GM19463 (cell line): ENCODE data around the gene SEL1L2.
A peak's percentile ranks its signal among the peaks of the same experiment; 100 is the strongest.

ENCODE experiments used
- ATAC-seq: cut with Tn5 transposase; IDR thresholded peaks from one replicate; pipeline ENCODE4 v1.9.1; 2021; ENCODE audit warnings: mild to moderate bottlenecking, moderate library complexity; ENCODE audit not compliant: unreplicated experiment

The SEL1L2 gene

DNA sequence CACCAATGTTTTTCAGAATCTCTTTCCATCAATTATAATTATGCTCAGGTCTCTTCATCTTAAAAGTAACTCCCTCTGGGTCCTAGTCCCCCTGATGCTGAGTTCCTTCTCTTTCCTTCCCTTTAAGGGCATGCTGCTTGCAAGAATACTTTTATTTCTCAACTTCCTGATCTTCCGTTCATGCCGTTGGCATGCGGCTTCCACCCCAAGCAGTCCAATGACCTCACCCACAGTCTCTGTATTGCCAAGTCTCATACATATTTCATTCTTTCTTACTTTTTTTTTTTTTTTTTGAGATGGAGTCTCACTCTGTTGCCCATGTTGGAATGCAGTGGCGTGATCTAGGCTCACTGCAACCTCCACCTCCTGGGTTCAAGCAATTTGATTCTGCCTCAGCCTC is 122.1 kb downstream of the SEL1L2 start:
- no peak for ATAC-seq

DNA sequence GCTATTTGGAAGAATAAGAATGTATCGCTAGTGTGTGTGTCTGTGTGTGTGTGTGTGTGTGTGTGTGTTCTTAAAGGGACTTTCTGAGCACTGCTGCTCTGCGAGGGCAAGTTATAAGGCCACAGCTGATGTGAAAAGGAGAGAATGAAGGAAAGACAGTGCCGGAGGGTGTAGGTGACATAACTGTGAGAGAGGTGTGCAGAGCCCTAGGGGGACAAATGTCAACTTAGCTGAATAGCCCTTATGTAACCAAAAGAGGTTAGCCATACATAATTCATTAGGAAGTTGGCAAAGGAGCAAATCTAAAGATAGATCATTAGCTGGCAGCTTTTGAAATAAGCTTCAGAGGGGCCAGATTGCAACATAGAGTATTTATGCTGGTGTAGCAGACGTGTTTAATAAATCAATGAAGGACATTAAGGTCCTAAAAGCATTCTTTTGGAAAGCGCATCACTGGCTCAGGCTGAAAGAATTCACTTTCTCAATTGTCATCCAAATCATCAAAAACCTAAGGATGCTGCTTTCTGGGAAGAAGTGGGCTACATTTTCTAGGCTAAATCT is 124.5 kb downstream of the SEL1L2 start:
- no peak for ATAC-seq

DNA sequence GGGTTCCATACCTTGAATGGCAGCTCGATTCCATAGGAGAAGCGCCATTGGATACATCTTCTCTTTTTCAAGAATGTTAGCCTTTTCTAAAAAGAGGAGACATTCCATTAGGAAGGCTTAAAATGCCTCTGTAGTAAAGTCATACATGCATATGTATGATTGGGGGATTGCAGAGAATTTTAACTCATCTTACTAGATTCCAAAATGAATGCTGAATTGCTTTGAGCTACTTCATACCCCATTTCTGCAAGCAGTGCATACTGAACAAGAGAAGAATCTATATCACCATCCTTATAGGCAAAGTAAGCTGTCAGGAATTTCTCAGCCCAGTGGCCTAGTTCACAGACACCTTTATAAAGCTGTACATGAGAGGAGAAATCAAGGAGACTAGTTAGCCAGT is 125.3 kb downstream of the SEL1L2 start:
- ATAC-seq, result no peak

DNA sequence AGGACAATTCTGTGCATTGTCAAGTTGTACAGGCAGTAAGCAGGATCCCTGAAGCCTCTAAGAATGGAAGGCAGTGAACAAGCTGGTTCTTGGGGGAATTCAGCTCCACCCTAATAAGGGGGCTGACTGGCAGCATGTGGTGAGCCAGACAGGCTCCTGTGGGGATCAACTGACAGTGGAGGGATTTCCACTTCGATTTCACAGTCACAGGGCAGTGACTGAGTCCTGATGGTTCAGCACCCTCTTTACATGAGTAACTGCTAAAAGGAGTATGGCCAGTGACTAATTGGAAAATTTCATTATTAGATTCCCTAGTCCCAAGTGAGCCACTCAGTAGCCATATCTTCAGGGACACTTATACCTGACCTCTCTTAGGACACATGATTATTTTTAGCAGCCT is 127.2 kb downstream of the SEL1L2 start:
- no peak for ATAC-seq

DNA sequence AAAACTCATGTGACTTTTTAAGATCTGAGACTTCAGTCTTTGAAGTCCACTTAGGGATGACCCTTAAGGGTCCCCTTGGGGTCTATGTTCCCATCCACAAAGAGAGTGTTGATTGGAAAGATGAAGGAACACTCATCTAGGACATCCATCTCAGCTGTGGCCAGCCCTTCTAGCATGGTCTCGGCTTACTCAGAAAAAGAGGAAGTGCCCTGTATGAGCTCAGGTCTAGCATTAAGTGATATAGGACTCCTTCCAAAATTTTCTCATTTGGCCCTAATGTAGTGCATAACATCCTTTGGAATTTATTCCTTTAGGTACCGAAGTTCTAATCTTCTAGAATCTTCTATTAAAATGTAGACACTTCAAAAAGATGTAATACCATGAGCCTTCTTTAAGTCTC is 128.2 kb downstream of the SEL1L2 start:
- ATAC-seq, result no peak

DNA sequence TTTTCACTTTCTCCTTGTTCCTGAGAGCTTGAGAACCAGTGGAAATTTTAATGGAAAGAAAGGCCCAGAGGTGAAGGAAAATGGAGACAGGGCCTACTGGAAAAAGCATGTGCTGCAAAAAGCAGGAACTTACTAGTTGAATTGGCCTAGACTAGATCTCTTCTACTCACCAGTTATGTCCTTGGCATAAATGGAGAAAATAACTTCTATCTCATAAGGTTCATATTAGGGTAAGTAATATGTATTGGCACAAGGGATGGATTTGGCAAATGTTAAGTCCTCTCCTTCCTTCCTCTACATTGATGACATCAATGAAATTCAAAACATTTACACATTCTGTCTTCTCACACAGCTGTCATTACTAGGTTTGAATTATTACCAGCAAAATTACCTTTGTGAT is 131.5 kb downstream of the SEL1L2 start:
- ATAC-seq, result no peak

DNA sequence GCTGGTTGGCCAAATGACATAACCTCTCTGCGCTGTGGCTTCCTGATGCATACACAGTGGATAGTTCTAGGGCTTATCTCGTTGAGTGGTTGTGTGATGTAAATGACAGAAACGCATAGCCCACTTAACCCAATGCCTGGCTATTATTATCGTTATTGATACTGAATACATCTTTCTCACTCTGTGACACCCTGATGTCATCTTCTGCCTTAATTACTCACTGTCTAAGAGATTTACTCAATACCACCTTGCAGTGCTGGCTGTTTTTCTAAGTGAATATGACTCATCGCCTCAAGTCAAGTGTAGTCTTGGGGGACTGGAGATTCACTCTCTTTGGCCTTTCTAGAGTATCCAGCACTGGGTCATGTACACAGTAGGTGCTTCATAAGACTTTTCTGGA is 132.0 kb downstream of the SEL1L2 start:
- no peak for ATAC-seq

DNA sequence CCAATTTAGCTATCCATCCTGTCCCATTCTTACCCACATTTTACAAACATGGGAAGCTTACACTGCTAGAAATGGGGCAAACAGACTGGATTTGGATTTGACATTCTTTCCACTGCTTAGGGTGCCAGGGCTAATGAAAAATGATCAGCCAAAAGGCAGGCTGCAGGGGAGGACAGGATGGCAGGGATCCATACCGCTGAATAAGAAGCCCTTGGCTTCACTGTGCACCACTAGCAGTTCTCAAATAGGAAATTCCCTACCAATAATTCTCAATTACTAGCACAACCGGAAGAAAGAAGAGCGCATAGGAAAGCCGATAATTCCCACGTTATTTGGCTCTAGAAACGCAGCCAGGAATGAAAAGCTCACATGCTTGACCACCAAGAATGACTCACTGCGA is 132.5 kb downstream of the SEL1L2 start:
- ATAC-seq, result no peak

DNA sequence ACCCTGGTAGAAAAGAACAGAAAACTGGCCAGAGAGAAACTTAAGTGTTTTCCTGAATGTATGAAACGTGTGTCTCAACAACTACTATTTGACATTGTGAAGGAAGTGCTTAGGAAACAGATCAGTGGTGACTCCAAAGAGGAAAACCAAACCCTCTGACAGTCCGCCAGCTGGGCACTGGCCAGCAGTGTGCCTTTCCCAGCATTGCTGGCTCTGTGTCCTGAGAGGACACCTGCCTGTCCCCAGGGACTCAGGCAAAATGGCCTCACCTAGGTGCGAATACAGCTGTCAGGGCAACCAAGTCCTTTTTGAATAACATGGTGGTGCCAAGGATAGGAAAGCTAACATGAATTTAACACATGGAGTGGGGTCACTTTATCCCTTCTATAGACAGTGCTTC is 133.1 kb downstream of the SEL1L2 start:
- ATAC-seq, result no peak

DNA sequence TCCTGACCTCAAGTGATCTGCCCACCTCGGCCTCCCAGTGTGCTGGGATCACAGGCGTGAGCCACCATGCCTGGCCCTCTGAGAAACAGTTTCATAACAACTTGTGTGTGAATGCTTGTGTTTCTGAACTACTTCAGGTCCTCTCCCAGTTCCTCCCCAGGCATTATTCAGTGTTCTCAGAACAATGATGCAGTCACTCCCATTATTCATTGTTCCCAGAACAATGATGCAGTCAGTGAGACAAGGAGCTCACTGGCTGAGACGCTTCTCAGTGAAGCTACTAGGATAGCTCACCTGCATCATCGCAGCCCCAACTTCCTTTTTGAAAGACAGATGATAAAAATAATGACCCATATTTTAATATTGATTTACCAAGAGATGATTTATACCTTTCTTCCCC is 134.1 kb downstream of the SEL1L2 start:
- no peak for ATAC-seq

DNA sequence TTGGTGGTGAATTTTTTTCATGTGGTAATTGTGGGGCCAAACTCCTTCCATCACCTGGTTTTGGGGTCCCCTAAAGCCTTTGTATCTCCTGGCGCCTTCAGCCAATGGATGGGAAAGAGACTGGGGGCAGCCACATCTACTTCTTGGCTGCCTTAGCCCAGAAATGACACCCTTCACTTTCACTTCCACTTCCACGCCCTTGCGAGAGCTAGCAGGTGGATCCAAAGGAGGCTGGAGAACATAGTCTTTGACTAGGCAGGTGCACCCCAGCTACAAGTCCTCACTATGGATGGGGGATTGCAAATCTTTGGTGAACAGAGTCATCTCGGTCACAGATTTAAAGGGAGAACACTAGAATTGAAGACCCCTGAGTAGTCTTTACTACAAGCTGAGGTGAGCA is 134.8 kb downstream of the SEL1L2 start:
- ATAC-seq, result peak; percentile 51

DNA sequence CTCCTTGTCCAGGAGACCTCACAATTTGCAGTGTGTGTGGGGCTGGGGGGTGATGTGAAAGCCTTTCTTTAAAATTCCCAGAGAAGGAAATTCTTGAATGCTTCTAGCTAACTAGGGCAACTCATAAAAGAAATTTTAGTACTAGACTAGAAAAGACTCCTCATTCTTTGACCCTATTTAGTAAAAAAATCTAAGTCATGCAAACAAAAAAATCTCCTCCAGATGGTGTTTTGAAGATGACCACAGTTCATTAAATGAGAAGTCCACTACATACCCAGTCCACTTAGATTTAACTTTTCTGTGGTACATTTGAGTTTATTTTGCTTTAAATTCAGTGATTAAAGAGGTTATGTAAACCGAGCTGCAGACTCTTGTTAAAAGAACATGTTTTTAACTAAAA is 138.1 kb downstream of the SEL1L2 start:
- ATAC-seq, result no peak

DNA sequence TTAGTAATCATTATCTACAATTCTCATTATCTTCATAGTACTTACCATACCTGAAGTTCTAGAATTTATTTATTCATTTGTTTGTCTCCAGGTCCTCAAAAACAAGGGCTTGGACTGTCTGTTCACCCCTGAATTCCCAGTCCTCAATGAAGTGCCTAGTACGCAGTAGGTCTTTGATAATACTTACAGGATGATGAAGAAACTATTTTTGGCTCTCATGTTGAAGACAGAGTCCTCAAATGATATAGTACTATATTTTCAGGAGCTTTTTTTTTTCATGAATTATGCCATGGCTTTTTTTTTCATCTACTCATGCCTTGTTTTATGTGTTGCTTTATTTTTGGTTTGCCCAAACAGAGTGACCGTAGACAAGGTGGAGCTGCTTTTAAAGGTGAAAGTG is 139.1 kb downstream of the SEL1L2 start:
- ATAC-seq, result no peak

DNA sequence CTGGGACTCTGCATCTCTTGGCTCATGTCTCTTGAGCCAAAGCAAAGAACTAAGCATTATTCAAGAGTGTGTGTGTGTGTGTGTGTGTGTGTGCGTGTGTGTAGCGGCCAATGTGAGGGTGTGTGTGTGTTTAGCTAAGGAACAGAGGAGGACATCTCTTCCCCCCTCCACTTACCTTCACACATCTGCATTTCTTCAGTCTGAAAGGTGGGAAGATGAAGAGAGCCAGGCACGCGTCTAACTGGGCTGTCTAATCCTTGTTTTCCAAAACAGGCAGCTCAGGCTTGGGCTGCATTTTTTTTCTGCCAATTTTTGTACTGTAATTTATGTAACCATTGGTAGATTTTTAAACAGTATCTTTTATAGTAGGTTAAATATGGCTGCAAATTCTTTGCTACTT is 146.1 kb downstream of the SEL1L2 start:
- ATAC-seq, result no peak

DNA sequence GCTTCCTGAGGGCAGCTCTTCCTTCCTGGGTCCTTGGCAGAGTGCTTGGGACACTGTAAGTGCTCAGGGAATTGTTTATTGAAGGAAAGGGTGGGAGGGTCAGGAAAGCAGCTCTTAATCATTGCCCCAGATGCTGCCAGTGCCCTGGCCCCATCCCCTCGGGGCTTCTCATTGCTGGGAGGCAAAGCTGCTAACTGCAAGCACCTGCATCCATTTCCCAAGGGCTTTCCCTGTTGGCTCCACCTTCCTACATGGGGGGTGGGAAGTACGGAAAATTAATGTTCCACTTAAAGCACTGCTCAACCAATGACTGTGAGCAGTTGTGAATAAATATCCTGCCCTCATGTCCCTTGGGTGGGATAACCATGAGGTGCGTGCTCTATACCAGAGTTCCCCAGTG is 149.2 kb downstream of the SEL1L2 start:
- ATAC-seq, result no peak

DNA sequence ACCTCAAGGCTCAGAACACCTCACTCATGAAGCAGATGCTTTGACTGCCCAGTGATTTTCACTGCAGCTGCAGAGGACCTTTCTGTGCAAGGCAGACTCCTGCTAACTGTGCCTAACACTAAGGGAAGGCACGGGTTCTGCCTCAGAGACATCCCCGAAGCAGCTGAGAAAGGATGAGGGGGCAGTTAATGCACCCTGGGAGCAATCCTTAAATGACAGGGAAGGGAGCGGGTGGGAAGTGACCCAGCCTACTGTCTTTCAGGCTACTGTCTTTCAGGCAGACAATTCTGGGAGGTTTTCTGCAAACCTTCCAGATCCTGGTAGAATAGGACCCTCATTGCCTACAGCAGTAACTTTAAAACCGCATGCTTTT is 150.3 kb downstream of the SEL1L2 start:
- ATAC-seq, result no peak

DNA sequence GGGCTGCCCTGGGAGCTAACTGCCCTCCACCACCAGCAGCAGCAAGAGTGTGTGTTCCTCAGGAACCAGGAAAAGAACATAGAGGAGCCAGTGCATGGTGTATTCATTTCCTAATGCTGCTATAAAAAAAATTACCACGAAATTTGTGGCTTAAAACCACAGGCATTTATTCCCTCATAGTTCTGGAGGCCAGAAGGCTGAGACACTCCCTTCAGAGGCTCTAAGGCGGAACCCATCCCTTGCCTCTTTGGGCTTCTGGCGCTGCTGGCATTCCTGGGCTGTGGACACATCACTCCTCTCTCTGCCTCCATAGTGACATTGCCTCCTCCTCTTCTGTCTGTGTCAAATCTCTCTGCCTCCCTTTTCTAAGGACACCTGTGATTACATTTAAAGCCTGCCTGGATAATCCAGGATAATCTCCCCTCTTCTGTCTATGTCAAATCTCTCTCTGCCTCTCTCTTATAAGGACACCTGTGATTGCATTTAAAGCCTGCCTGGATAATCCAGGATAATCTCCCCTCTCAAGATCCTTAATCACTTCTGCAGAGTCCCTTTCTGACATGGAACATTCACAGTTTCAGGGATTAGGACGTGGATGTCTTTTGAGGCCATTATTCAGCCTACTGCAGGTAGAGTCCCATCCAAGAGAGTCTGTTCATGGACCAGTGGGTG is 150.9 kb downstream of the SEL1L2 start:
- no peak for ATAC-seq

DNA sequence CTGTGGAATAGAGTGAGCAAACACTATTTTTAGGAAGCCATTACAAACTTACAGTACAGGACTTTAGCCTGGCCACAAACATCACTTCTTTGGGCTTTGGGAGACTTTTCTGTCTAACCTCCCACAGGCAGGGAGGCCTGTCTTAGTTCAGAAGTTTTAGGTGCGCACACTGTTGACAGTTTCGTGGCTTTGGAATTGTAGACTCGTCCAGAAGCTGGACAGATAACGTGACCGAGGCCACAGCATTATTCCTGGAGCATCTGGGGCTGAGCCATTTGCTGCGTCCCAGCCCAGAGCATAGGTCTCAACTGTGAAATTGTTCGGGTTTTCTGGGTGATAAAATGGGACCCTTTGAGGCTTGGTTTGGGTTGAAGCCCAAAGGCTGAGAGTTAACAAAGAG is 151.8 kb downstream of the SEL1L2 start:
- ATAC-seq, result no peak

DNA sequence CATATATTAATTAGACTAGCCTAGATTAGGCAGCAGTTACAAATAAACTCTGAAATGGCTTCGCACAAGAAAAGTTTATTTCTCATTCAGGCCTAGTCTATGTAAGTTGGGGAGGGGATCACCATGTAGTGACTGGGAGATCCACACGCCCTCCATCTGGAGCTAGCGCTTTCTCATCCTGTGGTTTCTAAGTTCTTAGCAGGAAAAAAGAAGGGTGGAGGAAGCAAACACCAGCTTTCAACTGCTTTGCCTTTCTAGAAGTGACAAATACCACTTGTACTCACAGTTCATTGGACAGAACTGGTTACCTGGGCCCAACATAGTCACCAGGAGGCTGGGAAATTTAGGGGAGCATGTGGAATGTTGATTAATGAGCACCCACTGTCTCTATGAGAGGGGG is 158.9 kb downstream of the SEL1L2 start:
- no peak for ATAC-seq

DNA sequence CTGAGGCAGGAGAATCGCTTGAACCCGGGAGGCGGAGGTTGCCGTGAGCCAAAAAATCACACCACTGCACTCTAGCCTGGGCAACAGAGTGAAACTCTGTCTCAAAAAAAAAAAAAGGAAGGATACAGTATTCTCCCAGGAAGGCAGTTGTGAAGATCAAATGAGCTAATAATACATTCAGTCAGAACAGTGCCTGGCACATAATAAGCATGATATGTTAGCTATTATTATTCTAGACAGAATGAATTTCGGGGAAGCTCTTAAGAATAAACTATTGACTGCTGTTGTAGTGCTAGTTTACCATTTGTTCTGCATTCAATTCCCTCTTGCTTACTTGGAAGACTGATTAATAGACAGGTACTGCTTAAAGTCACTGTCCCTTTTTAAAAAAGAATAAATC is 164.9 kb downstream of the SEL1L2 start:
- no peak for ATAC-seq

DNA sequence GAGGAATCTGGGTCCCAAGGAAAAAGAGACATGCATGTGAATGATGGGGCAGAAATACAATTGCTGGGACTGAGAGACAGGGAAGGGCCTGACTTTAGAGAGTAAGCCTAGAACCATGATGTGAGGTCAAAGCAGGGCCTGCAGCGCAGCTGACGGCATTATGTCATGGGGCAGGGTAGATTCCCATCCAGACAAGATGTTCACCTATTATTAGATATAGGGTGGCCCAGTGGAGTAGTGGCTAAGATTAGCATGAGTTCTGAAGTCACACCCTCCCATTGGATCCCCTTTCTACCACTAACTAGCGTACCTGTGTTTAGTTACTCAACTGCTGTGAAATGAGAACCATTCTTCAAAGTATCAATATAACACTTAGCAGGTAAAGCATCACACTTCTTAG is 166.0 kb downstream of the SEL1L2 start:
- ATAC-seq, result no peak

DNA sequence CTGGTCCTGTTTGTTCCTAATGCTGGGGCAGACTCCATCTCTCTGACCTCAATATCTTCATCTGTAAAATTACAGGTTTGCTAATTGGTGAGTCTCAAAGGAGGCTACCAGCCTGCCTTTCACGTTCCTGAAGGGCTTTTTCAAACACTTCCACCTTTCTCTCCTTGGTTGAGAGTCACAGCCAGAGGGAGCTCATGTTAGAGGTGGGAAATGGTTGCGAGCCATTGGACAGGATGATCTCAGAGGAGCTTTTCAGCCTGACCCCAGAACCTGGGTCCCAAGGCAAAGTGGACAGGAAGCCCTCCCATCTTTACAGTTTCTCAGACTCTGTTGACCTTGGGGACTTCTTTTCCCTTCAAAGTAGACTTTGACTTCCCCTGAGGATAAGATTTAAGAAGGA is 168.0 kb downstream of the SEL1L2 start:
- no peak for ATAC-seq

DNA sequence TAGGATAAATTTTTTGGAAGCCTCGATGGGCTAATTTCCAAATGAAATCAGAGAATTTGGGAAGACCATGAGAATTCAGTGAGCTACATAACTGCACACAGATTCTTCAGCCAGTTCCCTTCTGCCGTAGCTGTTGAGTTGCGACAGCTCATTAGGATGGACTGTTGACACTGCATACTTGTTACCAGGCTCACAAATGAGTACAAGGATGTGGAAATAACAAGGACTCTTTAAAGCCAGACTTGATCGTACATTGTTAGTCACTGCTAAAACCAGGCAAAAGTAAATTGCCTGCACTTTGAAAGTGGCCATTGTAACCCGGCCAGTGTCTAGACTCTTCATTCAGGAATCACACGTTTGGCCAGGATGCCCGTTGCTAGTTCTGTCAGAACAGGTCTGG is 168.5 kb downstream of the SEL1L2 start:
- ATAC-seq, result no peak
